Measurements from ENCODE around the gene COL4A2.

DNA sequence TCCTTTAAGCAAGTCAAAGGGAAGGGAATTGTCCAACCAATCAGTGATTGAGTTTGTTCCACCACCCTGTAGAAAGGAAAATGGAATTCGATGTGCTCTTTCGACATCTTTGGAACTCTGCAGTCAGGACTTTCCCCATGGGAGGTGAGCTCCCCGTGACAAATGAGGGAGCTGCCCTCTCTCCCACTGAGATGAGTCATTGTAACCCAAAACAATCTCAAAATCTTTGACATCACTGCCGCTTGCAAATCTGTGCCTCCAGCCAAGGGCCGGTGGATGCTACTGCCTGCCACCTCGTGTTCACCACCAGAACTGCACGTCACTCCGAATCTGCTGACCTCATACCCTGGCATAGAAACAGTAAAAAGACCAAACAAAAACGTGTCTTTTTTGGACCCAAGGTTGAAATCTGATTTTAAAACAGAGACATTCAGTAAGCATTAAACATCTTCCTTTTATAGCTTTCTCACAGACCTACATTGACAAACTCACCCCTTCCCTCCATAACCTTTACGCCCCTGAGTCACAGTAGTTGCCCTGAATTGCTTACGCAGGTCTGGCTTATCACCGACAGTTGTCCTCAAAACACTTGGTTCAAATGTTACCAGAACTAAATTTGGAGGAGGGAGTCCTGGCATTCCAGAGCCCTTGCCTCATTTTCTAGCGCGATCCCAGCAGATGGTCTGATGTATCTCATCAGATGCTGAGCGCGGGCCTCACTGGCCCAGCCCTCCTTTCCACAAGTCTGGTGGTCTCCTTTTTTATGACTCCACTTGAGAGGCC, 105.2 kb downstream of the COL4A2 start:
- TF ChIP-seq POLR2AphosphoS5 (IDR thresholded peaks at IDR 0.05; ENCODE audit: borderline replicate concordance, low read depth, low read length), result no peak
- TF ChIP-seq FOXP2 (optimal IDR thresholded peaks at IDR 0.05; ENCODE audit: control extremely low read depth, extremely low read length, insufficient read depth), result no peak
